Panc1 (cell line): ENCODE measurements around the gene ALDH7A1. TPM values are rescaled to one million over a fixed set of nuclear protein-coding genes. Genes with fewer than 3 reads are reported as not detected.
A peak's percentile ranks its signal among the peaks of the same experiment; 100 is the strongest.

ENCODE experiments used
- ATAC-seq: fragments of 200-7000 bp; cut with Tn5 transposase; 2 replicates; pipeline ENCODE4 v1.9.1; 2020; ENCODE audit warnings: mild to moderate bottlenecking, moderate library complexity
- BruUV-seq: library from RNA; stranded (reverse); fragments of 400-500 nt; replicated peaks from 2 replicates; lab custom pipeline; 2021; lab: Mats Ljungman, UMichigan
- CTCF ChIA-PET: fragments of 300-600 bp; sonication (Branson Sonifier 250); formaldehyde crosslinking; loops from one replicate; lab custom pipeline; 2022; ENCODE audit warnings: antibody characterized with exemption; lab: Charles Lee
- POLR2A ChIA-PET: fragments of 300-600 bp; sonication (Branson Sonifier 250); formaldehyde crosslinking; loops from one replicate; lab custom pipeline; 2022; ENCODE audit warnings: antibody characterized with exemption; lab: Charles Lee
- DNase-seq: peaks from one replicate; pipeline ENCODE4 v3.0.0-alpha.2; 2010; ENCODE audit warnings: low read depth, low spot score
- H3K27ac ChIP-seq: 2 replicates; pipeline ENCODE4 v1.5.1; 2011; ENCODE audit warnings: mild to moderate bottlenecking, low read length, inconsistent platforms
- H3K27me3 ChIP-seq: fragments of 200-500 bp; sonication (Bioruptor generic); 2 replicates; pipeline ENCODE4 v1.6.0; 2014; ENCODE audit warnings: low read length, inconsistent platforms; ENCODE audit not compliant: control insufficient read depth, insufficient read depth
- H3K36me3 ChIP-seq: fragments of 200-500 bp; sonication (Bioruptor generic); 2 replicates; pipeline ENCODE4 v1.5.1; 2014; ENCODE audit warnings: inconsistent platforms, mild to moderate bottlenecking, low read length, moderate library complexity; ENCODE audit not compliant: control insufficient read depth, insufficient read depth
- H3K4me1 ChIP-seq: 2 replicates; pipeline ENCODE4 v1.5.1; 2011; ENCODE audit warnings: inconsistent platforms, mild to moderate bottlenecking, low read length, moderate library complexity; ENCODE audit not compliant: control insufficient read depth, insufficient read depth
- H3K4me3 ChIP-seq, 2 experiments: 2 replicates each; pipeline ENCODE4 v1.5.1; 2011 to 2012; ENCODE audit warnings: low read depth in 2 of 2, low read length in 2 of 2, mild to moderate bottlenecking in 2 of 2, inconsistent platforms in 1 of 2, moderate library complexity in 1 of 2
- H3K9me3 ChIP-seq: fragments of 200-500 bp; sonication (Bioruptor generic); 2 replicates; pipeline ENCODE4 v1.5.1; 2014; ENCODE audit warnings: low read depth, mild to moderate bottlenecking, inconsistent platforms, low read length, moderate library complexity; ENCODE audit not compliant: control insufficient read depth, insufficient read depth
- POLR2AphosphoS5 ChIP-seq: IDR thresholded peaks from 2 replicates; pipeline ENCODE4 v1.6.1; 2012; ENCODE audit warnings: mild to moderate bottlenecking, low read depth, low read length, moderate library complexity
- SIN3A ChIP-seq: IDR thresholded peaks from 2 replicates; pipeline ENCODE4 v1.6.1; 2012; ENCODE audit warnings: low read depth, mild to moderate bottlenecking, low read length, moderate library complexity, borderline replicate concordance; ENCODE audit not compliant: insufficient read depth
- TCF7L2 ChIP-seq: IDR thresholded peaks from 2 replicates; pipeline ENCODE4 v1.6.1; 2011; ENCODE audit warnings: mild to moderate bottlenecking, low read depth, low read length, inconsistent platforms
- in situ Hi-C: cut with HindIII; loops from 2 replicates; pipeline ENCODE4 v1.10.0; 2016; ENCODE audit warnings: low sequenced_read_pairs, low pct_unique_long_range_greater_than_20kb
- intact Hi-C: fragments of 100-400 bp; cut with micrococcal nuclease; formaldehyde crosslinking; loops from one replicate; pipeline ENCODE4 v1.10.0; 2022; ENCODE audit not compliant: unreplicated experiment
- total RNA-seq: library from RNA; stranded (reverse); gene quantifications from one replicate; pipeline ENCODE4 v1.2.1, GENCODE V29; 2021; ENCODE audit not compliant: unreplicated experiment
- TF ChIP-seq, protein P1 (sequence below): fragments of 450-650 bp; IDR thresholded peaks from 2 replicates; pipeline ENCODE4 v1.5.1; 2017; ENCODE audit warnings: mild to moderate bottlenecking
- TF ChIP-seq, protein P2 (sequence below), 2 experiments: IDR thresholded peaks; 2 replicates each; pipeline ENCODE4 v1.6.1; 2011 to 2012; ENCODE audit warnings: low read depth in 2 of 2, control low read depth in 1 of 2, low read length in 1 of 2, mild to moderate bottlenecking in 1 of 2, moderate library complexity in 1 of 2; ENCODE audit not compliant: insufficient read depth in 1 of 2

Gene ALDH7A1
- total RNA-seq, 1 experiment from 2014 or later: 52.9 TPM

DNA sequence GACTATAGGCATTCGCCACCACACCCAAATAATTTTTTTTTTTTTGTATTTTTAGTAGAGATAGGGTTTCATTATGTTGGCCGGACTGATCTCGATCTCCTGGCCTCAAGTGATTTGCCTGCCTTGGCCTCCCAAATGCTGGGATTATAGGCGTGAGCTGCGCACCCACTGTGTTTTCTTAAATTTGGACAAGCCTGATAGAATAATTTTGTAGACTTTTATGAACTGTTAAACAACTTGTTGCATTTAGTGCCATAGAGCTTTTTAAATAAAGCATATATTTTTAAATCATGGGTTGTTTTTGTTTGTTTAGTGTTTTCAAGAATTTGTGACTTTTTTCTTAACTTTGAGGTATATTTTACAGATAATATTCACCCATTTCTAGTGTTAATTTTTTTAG is 10.5 kb upstream of the ALDH7A1 start:
- no peak for DNase-seq
- ChIA-PET CTCF (interaction anchor here (0.6 kb wide), 1 partner anchor 64 kb away, joined by 9 read pairs; no protein-coding TSS in a partner anchor), POLR2A (interaction anchor here (0.7 kb wide), 1 partner anchor 11 kb away, joined by 5 read pairs; no protein-coding TSS in a partner anchor)
- Histone ChIP-seq H3K36me3 (peaks cover 15% of the 10 kb centered on the region; the same call in 1 of the 2 replicates), H3K4me1 (0 out of 2 replicates have a peak, but pooled peaks cover 5% of the 10 kb centered on the region), H3K4me3 (no peak overlapping the region), H3K9me3 (no peaks in the 10 kb centered on the region), H3K27ac (no peak overlapping the region), H3K27me3 (no peaks in the 10 kb centered on the region)
- no TSS peak for BruUV-seq
- intact Hi-C loops (no loop called here), in situ Hi-C loops (no loop called here)
- ATAC-seq: no peak
- no peak for TF ChIP-seq SIN3A
- TF ChIP-seq, protein P1, sequence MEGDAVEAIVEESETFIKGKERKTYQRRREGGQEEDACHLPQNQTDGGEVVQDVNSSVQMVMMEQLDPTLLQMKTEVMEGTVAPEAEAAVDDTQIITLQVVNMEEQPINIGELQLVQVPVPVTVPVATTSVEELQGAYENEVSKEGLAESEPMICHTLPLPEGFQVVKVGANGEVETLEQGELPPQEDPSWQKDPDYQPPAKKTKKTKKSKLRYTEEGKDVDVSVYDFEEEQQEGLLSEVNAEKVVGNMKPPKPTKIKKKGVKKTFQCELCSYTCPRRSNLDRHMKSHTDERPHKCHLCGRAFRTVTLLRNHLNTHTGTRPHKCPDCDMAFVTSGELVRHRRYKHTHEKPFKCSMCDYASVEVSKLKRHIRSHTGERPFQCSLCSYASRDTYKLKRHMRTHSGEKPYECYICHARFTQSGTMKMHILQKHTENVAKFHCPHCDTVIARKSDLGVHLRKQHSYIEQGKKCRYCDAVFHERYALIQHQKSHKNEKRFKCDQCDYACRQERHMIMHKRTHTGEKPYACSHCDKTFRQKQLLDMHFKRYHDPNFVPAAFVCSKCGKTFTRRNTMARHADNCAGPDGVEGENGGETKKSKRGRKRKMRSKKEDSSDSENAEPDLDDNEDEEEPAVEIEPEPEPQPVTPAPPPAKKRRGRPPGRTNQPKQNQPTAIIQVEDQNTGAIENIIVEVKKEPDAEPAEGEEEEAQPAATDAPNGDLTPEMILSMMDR: no peak
- TF ChIP-seq, protein P2, sequence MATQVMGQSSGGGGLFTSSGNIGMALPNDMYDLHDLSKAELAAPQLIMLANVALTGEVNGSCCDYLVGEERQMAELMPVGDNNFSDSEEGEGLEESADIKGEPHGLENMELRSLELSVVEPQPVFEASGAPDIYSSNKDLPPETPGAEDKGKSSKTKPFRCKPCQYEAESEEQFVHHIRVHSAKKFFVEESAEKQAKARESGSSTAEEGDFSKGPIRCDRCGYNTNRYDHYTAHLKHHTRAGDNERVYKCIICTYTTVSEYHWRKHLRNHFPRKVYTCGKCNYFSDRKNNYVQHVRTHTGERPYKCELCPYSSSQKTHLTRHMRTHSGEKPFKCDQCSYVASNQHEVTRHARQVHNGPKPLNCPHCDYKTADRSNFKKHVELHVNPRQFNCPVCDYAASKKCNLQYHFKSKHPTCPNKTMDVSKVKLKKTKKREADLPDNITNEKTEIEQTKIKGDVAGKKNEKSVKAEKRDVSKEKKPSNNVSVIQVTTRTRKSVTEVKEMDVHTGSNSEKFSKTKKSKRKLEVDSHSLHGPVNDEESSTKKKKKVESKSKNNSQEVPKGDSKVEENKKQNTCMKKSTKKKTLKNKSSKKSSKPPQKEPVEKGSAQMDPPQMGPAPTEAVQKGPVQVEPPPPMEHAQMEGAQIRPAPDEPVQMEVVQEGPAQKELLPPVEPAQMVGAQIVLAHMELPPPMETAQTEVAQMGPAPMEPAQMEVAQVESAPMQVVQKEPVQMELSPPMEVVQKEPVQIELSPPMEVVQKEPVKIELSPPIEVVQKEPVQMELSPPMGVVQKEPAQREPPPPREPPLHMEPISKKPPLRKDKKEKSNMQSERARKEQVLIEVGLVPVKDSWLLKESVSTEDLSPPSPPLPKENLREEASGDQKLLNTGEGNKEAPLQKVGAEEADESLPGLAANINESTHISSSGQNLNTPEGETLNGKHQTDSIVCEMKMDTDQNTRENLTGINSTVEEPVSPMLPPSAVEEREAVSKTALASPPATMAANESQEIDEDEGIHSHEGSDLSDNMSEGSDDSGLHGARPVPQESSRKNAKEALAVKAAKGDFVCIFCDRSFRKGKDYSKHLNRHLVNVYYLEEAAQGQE (IDR thresholded peaks at IDR 0.05; ENCODE audit: insufficient read depth in 1 of 2, low read depth in 2 of 2, low read length in 1 of 2): no peak
- TF ChIP-seq TCF7L2: no peak
- no peak for TF ChIP-seq POLR2AphosphoS5

DNA sequence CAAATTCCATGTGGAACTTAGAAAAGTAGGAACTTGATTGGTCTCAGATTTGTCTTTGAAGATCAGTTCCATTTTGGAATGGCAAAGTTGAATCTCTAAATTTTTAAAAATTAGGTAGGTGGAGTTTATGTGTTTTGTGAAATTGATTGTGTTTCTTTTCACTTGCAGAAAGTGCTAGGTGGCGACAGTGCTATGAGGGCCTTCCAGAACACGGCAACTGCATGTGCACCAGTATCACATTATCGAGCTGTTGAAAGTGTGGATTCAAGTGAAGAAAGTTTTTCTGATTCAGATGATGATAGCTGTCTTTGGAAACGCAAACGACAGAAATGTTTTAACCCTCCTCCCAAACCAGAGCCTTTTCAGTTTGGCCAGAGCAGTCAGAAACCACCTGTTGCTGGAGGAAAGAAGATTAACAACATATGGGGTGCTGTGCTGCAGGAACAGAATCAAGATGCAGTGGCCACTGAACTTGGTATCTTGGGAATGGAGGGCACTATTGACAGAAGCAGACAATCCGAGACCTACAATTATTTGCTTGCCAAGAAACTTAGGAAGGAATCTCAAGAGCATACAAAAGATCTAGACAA is 8.5 kb upstream of the ALDH7A1 start:
- intact Hi-C loops: no loop called here
- POLR2A ChIA-PET: interaction anchor here (0.6 to 0.7 kb wide), 3 partner anchors 9 to 1052 kb away, joined by 3 to 4 read pairs (median 4); no protein-coding TSS in a partner anchor

More for the DNA sequence above, 8.5 kb upstream of the ALDH7A1 start:
- no peak for TF ChIP-seq TCF7L2
- no peak for TF ChIP-seq POLR2AphosphoS5
- TF ChIP-seq SIN3A: no peak
- TF ChIP-seq, protein P2 (IDR thresholded peaks at IDR 0.05; ENCODE audit: insufficient read depth in 1 of 2, low read depth in 2 of 2, low read length in 1 of 2): no peak
- TF ChIP-seq, protein P1: no peak
- ATAC-seq: no peak
- Histone ChIP-seq H3K4me1 (peaks cover 5% of the 10 kb centered on the region; the same call in 1 of the 2 replicates), H3K36me3 (peaks cover 12% of the 10 kb centered on the region; the same call in 1 of the 2 replicates), H3K9me3 (no peaks in the 10 kb centered on the region), H3K27ac (no peak overlapping the region), H3K4me3 (no peak overlapping the region), H3K27me3 (no peaks in the 10 kb centered on the region)
- in situ Hi-C loops: no loop called here
- no peak for DNase-seq
- CTCF ChIA-PET: interaction anchor here (0.6 to 0.7 kb wide), 2 partner anchors 177 to 992 kb away, joined by 5 to 7 read pairs; no protein-coding TSS in a partner anchor
- BruUV-seq: TSS peak; percentile 69
